ENCODE data around the gene SLX1A.
A peak's percentile ranks its signal among the peaks of the same experiment; 100 is the strongest.
"Not testable (repeated sequence)": the region's sequence is repeated elsewhere in the genome, so short reads cannot be mapped to it uniquely, and the experiment has no call there.

The SLX1A gene

DNA sequence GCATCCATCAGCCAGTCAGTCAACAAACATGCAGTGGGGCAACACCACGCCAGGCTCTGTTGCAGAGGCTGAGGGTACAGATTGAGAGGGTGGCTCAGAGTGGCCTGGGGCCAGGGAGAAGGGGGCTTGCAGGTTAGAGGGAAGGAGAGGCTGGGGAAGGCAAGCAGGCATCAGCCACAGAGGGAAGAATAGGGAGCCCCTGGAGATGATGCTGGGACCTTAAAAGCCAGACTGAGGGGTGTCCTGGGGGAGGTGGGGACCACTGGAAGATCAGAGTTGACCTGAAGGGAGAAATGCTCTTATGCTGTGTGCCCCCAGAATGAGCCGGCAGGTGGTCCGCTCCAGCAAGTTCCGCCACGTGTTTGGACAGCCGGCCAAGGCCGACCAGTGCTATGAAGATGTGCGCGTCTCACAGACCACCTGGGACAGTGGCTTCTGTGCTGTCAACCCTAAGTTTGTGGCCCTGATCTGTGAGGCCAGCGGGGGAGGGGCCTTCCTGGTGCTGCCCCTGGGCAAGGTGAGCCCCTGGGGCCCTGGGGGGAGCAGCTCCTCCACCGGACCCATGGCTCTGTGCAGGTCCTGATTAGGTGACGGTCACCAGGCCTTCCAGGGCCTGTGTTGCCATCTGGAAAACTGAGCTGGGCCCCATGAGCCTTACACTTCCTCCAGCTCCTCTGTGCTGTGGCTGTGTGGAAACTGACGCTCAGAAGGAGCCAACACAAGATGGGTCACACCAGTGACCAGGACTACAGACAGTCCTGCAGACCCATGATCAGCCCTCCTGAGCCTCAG is 8.6 kb upstream of the SLX1A start:
- H3K4me3 ChIP-seq (ENCODE audit: low read length): no peak overlapping the region
- TF ChIP-seq, protein P1, sequence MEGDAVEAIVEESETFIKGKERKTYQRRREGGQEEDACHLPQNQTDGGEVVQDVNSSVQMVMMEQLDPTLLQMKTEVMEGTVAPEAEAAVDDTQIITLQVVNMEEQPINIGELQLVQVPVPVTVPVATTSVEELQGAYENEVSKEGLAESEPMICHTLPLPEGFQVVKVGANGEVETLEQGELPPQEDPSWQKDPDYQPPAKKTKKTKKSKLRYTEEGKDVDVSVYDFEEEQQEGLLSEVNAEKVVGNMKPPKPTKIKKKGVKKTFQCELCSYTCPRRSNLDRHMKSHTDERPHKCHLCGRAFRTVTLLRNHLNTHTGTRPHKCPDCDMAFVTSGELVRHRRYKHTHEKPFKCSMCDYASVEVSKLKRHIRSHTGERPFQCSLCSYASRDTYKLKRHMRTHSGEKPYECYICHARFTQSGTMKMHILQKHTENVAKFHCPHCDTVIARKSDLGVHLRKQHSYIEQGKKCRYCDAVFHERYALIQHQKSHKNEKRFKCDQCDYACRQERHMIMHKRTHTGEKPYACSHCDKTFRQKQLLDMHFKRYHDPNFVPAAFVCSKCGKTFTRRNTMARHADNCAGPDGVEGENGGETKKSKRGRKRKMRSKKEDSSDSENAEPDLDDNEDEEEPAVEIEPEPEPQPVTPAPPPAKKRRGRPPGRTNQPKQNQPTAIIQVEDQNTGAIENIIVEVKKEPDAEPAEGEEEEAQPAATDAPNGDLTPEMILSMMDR (IDR thresholded peaks at IDR 0.05; ENCODE audit: insufficient read depth, low read depth, low read length, missing control alignments): no peak
- no peak for DNase-seq (ENCODE audit: low read depth)

GRCh38 chr16:30185683-30186421 is 7.8 kb upstream of the SLX1A start:
- DNase-seq (ENCODE audit: low read depth): no peak
- TF ChIP-seq, protein P1 (IDR thresholded peaks at IDR 0.05; ENCODE audit: insufficient read depth, low read depth, low read length, missing control alignments): no peak
- no peak overlapping the region for H3K4me3 ChIP-seq (ENCODE audit: low read length)

DNA sequence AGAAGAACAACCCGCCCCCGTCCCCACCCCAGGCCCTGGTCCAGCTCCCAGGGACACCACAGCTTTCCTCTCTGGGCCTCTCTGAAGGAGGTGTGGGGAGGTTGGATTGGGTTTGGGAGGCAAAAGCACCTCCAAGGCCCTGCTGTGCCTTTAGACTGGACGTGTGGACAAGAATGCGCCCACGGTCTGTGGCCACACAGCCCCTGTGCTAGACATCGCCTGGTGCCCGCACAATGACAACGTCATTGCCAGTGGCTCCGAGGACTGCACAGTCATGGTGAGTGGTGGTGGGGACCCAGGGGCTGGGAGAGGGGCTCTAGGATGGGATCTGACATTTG is 7.3 kb upstream of the SLX1A start:
- no peak overlapping the region for H3K4me3 ChIP-seq (ENCODE audit: low read length)
- TF ChIP-seq, protein P1 (IDR thresholded peaks at IDR 0.05; ENCODE audit: insufficient read depth, low read depth, low read length, missing control alignments): no peak
- DNase-seq (ENCODE audit: low read depth): no peak

GRCh38 chr16:30186782-30187555 is 6.7 kb upstream of the SLX1A start:
- TF ChIP-seq, protein P1 (IDR thresholded peaks at IDR 0.05; ENCODE audit: insufficient read depth, low read depth, low read length, missing control alignments): peak; percentile 76

DNA sequence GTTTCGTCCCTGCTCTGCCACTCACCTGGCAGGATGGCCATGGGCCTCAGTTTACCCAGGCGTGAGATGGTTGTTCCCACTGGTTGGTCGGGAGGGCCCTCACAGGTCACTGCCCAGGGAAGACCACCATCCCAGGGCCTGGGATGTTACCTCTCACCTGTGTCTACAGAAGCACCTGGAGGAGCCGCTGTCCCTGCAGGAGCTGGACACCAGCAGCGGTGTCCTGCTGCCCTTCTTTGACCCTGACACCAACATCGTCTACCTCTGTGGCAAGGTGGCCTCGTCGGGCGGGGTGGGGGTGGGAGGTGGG is 6.2 kb upstream of the SLX1A start:
- no peak overlapping the region for H3K4me3 ChIP-seq (ENCODE audit: low read length)
- TF ChIP-seq, protein P1 (IDR thresholded peaks at IDR 0.05; ENCODE audit: insufficient read depth, low read depth, low read length, missing control alignments): no peak
- DNase-seq (ENCODE audit: low read depth): no peak

More at GRCh38 chr16:30186782-30187555, 6.7 kb upstream of the SLX1A start:
- no peak overlapping the region for H3K4me3 ChIP-seq (ENCODE audit: low read length)
- peak; percentile 60 for DNase-seq (ENCODE audit: low read depth)

DNA sequence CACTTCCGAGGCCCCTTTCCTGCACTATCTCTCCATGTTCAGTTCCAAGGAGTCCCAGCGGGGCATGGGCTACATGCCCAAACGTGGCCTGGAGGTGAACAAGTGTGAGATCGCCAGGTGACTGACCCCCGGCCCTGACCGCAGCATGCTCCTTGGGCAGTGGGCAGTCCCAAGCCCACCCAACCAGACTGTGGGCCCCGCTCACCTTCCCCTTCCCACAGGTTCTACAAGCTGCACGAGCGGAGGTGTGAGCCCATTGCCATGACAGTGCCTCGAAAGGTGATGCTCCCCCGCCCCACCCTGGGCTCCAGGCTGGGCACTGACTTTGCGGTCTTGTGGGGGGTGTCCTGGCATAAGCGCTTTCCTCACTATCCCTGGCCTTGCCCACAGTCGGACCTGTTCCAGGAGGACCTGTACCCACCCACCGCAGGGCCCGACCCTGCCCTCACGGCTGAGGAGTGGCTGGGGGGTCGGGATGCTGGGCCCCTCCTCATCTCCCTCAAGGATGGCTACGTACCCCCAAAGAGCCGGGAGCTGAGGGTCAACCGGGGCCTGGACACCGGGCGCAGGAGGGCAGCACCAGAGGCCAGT is 5.6 kb upstream of the SLX1A start:
- no peak for DNase-seq (ENCODE audit: low read depth)
- TF ChIP-seq, protein P1 (IDR thresholded peaks at IDR 0.05; ENCODE audit: insufficient read depth, low read depth, low read length, missing control alignments): no peak
- no peak overlapping the region for H3K4me3 ChIP-seq (ENCODE audit: low read length)

- DNase-seq (ENCODE audit: low read depth); H3K4me3 ChIP-seq (ENCODE audit: low read length): not testable (repeated sequence)
These were observed 2.5 kb upstream of the SLX1A start for GRCh38 chr16:30191158-30191557.

- H3K4me3 ChIP-seq (ENCODE audit: low read length); DNase-seq (ENCODE audit: low read depth): not testable (repeated sequence)
These were observed 577 bp upstream of the SLX1A start for GRCh38 chr16:30193098-30193497.

GRCh38 chr16:30194172-30194925 is 674 bp downstream of the SLX1A start:
- peak overlapping the region; percentile 38 for H3K4me3 ChIP-seq (ENCODE audit: low read length)
- DNase-seq (ENCODE audit: low read depth): not testable (repeated sequence)

- not testable (repeated sequence) for DNase-seq (ENCODE audit: low read depth); H3K4me3 ChIP-seq (ENCODE audit: low read length)
These were observed 3.3 kb downstream of the SLX1A start for GRCh38 chr16:30197001-30197400.

Data from epithelial cell of esophagus (primary cell).